Tracheal epithelial cell (primary cell): Measurements from ENCODE around the gene ODAD4. TPM values are rescaled to one million over a fixed set of nuclear protein-coding genes. Genes with fewer than 3 reads are reported as not detected.

Source experiments
- total RNA-seq: library from RNA; depleted of rRNA; stranded (reverse); fragments of >200 nt; gene quantifications from 2 replicates; pipeline ENCODE4 v1.2.1, GENCODE V29; 2014

ODAD4 gene, protein sequence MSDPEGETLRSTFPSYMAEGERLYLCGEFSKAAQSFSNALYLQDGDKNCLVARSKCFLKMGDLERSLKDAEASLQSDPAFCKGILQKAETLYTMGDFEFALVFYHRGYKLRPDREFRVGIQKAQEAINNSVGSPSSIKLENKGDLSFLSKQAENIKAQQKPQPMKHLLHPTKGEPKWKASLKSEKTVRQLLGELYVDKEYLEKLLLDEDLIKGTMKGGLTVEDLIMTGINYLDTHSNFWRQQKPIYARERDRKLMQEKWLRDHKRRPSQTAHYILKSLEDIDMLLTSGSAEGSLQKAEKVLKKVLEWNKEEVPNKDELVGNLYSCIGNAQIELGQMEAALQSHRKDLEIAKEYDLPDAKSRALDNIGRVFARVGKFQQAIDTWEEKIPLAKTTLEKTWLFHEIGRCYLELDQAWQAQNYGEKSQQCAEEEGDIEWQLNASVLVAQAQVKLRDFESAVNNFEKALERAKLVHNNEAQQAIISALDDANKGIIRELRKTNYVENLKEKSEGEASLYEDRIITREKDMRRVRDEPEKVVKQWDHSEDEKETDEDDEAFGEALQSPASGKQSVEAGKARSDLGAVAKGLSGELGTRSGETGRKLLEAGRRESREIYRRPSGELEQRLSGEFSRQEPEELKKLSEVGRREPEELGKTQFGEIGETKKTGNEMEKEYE
- 0.72 TPM in 1 of 2 replicates, not detected in the other for total RNA-seq

DNA sequence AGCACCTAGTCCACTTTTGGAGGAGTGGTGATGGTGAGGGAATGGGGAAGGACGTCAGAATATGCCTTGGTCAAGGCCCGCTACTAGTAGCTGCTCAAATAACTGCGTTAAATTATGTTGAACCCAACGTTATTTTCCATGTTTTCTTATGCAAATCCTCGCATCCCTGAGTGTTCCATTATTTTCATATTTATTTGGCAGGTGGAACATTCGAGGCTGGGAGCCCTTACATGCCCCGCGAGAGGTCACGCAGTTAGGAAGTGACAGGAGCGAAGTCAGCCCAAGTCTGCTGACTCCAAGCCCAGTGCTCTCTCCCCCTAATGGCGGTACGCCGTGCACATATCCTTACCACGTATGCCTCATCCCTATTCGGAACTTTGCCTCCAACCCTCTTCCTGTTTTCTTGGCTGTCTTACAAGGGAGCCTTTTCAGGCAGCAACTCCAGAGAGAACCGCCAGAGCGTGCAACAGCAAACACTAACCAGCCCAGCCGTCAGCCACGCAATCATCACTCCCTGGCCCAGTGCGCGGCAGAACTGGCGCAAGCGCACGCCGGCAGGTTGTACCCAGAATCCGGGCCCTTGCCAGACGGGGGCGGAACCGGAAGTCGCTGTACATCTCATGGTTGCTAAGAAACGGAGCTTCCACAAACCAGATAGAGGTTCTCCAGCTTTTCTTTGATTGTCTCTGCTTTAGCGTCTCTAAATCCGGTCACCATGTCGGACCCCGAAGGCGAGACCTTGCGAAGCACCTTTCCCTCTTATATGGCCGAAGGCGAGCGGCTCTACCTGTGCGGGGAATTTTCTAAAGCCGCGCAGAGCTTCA, at the start of gene ODAD4:
ODAD4 (plus strand) TSS at position 609 of the 824 bp plus-strand sequence; CDS start at position 716, 107 bp downstream.

DNA sequence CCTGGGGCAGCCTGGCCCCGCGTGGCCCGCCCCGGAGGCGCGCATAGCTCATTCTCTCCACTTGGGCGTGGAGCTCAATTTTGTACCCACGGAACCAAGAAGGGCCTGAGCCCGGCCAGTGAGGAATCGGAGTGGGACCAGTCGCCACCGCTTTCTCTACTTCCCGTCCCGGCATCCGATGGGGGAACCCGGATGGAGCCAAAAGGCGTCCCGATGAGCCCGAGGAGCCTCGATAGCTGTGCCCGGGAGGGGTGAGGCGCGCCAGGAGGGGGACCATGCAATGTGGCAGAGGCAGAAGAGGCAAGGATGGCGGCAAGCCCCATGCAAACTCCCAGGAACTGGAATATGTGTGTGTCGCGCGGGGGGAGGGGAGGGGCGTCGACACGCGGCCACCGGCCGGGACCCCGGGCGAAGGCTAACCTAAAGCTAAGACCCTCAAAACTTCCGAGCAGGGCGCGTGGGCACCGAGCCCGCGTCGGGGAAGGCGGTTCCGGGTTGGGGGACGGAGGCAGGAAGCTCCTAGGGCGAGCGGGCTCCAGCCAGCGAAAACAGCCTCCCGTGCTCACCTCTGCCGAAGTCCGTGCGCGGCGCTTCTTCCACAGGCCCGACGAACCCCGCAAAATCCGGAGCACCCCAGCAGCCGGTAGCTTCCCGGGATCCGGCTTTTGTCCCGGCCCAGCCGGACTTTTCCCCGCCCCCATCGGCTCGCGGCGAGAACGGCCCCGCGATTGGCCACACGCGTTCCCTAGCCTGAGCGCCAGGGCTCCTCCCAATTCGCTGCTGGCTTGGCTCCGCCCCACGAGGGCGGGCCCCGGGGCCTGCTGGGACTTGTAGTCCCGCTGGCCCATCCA, 11.9 kb upstream of the ODAD4 start, which contains the start of gene ACLY:
ACLY (minus strand) TSS at position 638 of the 851 bp plus-strand sequence. CDS start 5,078 bp downstream, outside the sequence.

DNA sequence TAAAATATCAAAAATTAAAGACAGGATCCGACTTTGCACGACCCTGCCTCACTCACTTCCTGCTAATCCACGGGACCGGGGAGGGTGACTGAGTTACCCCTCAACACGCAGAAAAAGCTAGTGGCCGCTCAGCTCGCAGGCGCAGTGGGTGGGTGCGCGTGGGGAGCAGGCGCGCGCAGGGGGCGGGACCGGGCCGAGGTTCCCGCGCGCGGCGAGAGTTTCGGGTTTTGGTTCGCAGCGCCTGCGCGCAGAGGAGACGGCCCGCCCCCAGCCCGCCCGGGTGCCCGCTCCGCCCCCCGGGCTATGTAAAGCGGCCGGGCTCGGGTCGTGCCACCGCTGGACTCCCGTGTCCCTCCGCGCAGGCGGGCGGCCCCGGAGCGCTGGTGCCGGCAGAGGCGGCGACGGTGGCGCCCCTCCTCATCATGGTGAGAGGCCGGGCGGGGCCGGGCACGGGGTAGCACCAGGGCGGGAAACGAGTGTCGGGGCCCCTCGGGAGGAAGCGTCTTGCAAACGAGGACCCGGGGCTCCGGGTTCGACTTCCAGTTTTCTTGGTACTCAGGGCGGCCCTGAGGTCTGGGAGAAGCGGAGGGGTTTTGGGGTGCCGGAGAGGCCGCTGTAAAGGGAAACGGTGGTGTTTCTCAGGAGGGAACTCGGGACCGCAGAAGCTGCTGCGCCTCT, 36.2 kb downstream of the ODAD4 start, which contains the start of gene CNP:
CNP (plus strand) TSS at position 333 of the 678 bp plus-strand sequence; CDS start at position 423, 90 bp downstream.

Other genes with a start within 250 kb of the ODAD4 start
- 108 and 179 TPM in 2 replicates for gene EIF1, start 241.7 kb upstream of the ODAD4 start, total RNA-seq
- gene GAST, start 218.3 kb upstream of the ODAD4 start, total RNA-seq: 2.1 TPM in 1 of 2 replicates, not detected in the other
- 1.2 and 1.3 TPM in 2 replicates for gene HAP1, start 196.0 kb upstream of the ODAD4 start, total RNA-seq
- 606 and 732 TPM in 2 replicates for gene JUP, start 143.9 kb upstream of the ODAD4 start, total RNA-seq
- gene P3H4, start 118.7 kb upstream of the ODAD4 start, total RNA-seq: 49.9 and 62.7 TPM in 2 replicates
- 92.1 and 146 TPM in 2 replicates for gene FKBP10, start 117.6 kb upstream of the ODAD4 start, total RNA-seq
- gene NT5C3B, start 94.4 kb upstream of the ODAD4 start, total RNA-seq: 51.8 and 82.3 TPM in 2 replicates
- gene KLHL10, start 92.8 kb upstream of the ODAD4 start, total RNA-seq: not detected in 2 replicates
- gene KLHL11, start 65.2 kb upstream of the ODAD4 start, total RNA-seq: 30.6 and 40.3 TPM in 2 replicates
- gene ACLY, start 11.7 kb upstream of the ODAD4 start, total RNA-seq: 106 and 230 TPM in 2 replicates
- 22.0 and 36.4 TPM in 2 replicates for gene CNP, start 36.2 kb downstream of the ODAD4 start, total RNA-seq
- gene DNAJC7, start 86.8 kb downstream of the ODAD4 start, total RNA-seq: 41.1 and 48.0 TPM in 2 replicates
- gene NKIRAS2, start 89.5 kb downstream of the ODAD4 start, total RNA-seq: 17.9 and 23.4 TPM in 2 replicates
- gene C17orf113, start 120.0 kb downstream of the ODAD4 start, total RNA-seq: 0.48 and 0.64 TPM in 2 replicates
- gene ZNF385C, start 167.9 kb downstream of the ODAD4 start, total RNA-seq: under 0.01 TPM in 1 of 2 replicates, not detected in the other
- gene DHX58, start 182.1 kb downstream of the ODAD4 start, total RNA-seq: 6.0 and 10.8 TPM in 2 replicates
- 10.9 and 12.5 TPM in 2 replicates for gene KAT2A, start 190.8 kb downstream of the ODAD4 start, total RNA-seq
- not detected in 2 replicates for gene HSPB9, start 192.2 kb downstream of the ODAD4 start, total RNA-seq
- gene RAB5C, start 224.4 kb downstream of the ODAD4 start, total RNA-seq: 48.2 and 67.5 TPM in 2 replicates